Upper lobe of left lung (tissue), 4 donors: Measurements from ENCODE around the gene PPM1E.
"Not testable (repeated sequence)": the region's sequence is repeated elsewhere in the genome, so short reads cannot be mapped to it uniquely, and the experiment has no call there.

ENCODE experiments used
- EP300 ChIP-seq, 4 donors: sonication (generic); formaldehyde crosslinking; IDR thresholded peaks; one replicate each; pipeline ENCODE4 v1.5.1; 2017; ENCODE audit warnings: antibody characterized with exemption in 4 of 4, control low read depth in 2 of 4
- POLR2A ChIP-seq, 4 donors: fragments of 450-650 bp; IDR thresholded peaks; one replicate each; pipeline ENCODE4 v1.5.1; 2016 to 2017; ENCODE audit warnings: antibody characterized with exemption in 4 of 4, mild to moderate bottlenecking in 2 of 4
- POLR2AphosphoS5 ChIP-seq, 2 donors: sonication (generic); formaldehyde crosslinking; IDR thresholded peaks; one replicate each; pipeline ENCODE4 v1.5.1; 2017; ENCODE audit warnings: antibody characterized with exemption in 2 of 2
- TF ChIP-seq, protein P1 (sequence below), 6 experiments: fragments of 450-650 bp in 4 of 6; fragments of 200-600 bp in 2 of 6; sonication (generic) in 2 of 6; IDR thresholded peaks; one replicate each; pipeline ENCODE4 v1.5.1; 2016 to 2019; ENCODE audit warnings: antibody characterized with exemption in 6 of 6

DNA sequence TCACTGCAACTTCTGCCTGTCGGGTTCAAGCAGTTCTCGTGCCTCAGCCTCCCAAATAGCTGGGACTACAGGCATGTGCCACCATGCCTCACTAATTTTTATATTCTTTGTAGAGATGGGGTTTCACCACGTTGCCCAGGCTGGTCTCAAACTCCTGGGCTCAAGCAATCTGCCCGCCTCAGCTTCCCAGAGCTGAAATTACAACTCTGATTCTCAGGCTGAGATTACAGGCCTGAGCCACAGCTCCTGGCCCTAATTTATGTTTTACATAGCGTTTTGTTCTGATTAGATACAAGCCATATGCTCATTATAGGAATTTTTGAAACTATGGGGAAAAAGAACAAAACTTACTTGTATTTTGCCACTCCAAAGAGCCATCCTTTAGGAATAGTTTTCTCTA is 22.8 kb downstream of the PPM1E start:
- TF ChIP-seq, protein P1, sequence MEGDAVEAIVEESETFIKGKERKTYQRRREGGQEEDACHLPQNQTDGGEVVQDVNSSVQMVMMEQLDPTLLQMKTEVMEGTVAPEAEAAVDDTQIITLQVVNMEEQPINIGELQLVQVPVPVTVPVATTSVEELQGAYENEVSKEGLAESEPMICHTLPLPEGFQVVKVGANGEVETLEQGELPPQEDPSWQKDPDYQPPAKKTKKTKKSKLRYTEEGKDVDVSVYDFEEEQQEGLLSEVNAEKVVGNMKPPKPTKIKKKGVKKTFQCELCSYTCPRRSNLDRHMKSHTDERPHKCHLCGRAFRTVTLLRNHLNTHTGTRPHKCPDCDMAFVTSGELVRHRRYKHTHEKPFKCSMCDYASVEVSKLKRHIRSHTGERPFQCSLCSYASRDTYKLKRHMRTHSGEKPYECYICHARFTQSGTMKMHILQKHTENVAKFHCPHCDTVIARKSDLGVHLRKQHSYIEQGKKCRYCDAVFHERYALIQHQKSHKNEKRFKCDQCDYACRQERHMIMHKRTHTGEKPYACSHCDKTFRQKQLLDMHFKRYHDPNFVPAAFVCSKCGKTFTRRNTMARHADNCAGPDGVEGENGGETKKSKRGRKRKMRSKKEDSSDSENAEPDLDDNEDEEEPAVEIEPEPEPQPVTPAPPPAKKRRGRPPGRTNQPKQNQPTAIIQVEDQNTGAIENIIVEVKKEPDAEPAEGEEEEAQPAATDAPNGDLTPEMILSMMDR (IDR thresholded peaks at IDR 0.05) = not testable (repeated sequence)
- not testable (repeated sequence) for TF ChIP-seq POLR2A, EP300, POLR2AphosphoS5 (IDR thresholded peaks at IDR 0.05)
